ENCODE measurements around the gene DHX57.
"Not testable (repeated sequence)": the region's sequence is repeated elsewhere in the genome, so short reads cannot be mapped to it uniquely, and the experiment has no call there.

DHX57 gene

DNA sequence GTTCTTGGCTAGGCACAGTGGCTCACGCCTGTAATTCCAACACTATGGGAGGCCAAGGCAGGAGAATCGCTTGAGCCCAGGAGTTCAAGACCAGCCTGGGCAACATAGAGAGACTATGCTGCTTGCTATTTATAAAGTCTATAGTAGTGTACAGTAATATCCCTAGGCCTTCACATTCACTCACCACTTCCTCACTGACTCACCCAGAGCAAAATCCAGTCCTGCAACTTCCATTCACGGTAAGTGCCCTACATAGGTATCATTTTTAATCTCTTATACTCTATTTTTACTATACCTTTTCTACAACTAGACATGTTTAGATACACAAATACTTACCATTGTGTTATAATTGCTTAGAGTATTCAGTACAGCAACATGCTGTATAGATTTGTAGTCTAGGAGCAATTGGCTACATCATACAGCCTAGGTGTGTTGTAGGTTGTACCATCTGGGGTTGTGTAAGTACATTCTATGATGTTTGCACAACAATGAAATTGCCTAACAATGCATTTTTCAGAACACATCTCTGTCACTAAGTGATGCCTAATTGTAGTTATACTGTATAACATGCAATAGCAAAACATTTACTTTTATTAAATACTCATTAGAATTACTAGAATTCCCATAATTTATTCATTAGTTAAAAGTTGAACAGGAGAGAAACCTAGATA, 8.8 kb downstream of the DHX57 start:
- DNase-seq (ENCODE audit: low spot score) = no peak

DNA sequence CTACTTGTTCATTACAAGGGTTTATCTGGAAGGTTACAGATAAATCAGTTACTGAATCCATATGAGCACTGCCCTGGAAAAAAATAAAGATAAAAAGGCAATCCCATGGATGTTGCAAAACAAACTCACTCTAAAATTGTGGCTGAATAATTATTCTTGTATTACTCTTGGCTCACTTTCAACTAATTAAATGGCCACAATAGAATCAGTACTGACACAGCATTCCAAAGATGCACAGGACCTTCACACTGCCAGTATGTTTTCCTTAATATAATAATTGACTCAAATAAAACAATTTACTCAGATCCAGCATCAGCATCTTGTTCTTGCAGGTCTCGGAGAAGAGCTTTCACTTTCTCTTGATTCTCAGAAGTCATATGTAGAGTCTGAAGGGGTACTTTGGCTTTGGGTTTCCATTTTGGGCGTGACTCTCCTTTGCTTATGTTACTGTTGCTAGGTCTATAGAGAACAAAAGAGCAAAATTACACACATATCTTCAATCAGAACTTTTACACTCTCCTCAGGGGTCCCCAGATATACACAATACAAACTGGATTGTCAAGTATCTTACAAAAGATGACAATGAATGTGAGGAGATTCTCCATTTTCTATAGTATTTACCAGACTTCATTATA, 12.6 kb downstream of the DHX57 start:
- DNase-seq (ENCODE audit: low spot score) = no peak

DNA sequence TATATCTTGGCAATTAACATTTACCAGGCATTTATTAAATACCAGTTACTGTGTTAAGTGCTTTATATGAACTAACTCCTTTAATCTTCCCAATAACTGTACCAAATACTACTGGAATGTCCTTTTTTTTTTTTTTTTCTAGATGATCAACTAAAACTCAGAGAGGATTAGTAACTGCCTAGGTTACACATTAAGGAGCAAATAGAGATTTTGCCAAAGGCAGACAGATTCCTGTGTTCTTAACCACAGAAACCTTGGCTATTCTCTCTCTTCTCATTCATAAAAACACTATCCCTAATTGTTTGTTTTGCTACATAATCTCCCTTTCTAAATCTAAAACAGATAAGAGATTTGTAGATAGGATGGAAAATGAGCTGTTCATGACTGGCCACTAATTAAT, 13.3 kb downstream of the DHX57 start:
- DNase-seq (ENCODE audit: low spot score) = no peak

DNA sequence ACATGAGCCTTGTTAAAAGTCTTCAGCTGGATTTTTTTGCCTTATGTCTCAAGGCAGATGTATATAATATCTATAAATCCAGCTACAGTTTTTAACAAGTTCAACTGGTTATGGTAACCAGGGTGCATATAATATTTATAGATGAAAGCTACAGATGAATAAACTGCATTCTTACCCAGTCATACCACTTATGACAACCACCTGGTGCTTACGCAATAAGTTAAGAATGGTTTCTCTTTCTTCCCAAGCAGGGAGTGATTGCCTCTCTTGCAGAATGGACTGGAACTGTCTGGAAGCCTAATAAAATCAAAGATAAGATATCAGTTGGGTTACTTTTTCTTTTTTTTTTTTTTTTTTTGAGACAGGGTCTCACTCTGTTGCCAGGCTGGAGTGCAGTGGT, 19.6 kb downstream of the DHX57 start:
- DNase-seq (ENCODE audit: low spot score) = no peak

DNA sequence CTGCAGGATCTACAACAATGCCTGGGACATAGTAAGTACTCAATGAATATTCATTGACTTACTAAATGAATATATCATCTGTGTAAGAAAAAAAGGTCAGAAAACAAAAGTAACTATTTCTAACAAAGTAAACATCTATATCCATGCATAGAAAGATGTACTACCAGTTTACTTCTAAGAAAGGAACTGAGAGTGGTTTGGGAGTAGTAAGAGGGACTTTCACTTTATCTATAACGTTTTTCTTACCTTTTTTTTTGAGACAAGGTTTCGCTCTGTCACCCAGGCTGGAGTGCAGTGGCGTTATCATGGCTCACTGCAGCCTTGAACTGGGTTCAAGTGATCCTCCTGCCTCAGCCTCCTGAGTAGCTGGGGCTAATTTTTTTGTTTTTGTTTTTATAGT, 25.7 kb downstream of the DHX57 start:
- no peak for DNase-seq (ENCODE audit: low spot score)

DNA sequence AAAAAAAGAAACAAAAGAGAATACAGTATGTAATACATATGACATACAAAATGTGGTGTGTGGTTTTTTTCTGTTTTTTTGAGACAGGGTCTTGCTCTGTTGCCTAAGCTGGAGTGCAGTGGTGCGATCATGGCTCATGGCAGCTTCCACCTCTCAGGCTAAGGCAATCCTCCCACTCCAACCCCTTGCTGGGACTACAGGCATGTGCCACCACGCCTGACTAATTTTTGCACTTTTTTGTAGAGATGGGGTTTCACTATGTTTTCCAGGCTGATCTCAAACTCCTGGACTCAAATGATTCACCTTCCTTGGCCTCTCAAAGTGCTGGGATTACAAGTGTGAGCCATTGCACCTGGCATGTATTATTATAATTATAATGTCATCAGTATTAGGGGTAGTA, 38.9 kb downstream of the DHX57 start:
- DNase-seq (ENCODE audit: low spot score) = no peak

DNA sequence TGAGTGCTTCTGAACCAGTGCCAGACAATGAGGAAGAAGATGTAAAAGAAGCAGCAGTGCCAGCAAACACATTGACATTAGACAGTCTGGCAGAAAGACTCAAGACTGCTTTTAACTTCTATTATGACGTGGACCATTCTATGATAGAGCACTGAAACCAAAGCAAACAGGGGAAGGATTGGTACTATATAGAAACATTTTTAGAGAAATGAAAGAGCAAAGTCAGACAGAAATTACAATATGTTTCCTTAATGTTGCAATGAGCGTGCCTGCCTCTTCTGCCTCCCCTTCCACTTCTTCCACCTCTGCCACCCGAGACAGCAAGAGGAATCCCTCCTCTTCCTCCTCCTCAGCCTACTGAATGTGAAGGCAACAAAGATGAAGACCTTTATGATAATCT, 39.7 kb downstream of the DHX57 start:
- DNase-seq (ENCODE audit: low spot score) = no peak

- DNase-seq (ENCODE audit: low spot score) = peak; percentile 14
Observed at GRCh38 chr2:38835015-38835601, 40.6 kb downstream of the DHX57 start.

DNA sequence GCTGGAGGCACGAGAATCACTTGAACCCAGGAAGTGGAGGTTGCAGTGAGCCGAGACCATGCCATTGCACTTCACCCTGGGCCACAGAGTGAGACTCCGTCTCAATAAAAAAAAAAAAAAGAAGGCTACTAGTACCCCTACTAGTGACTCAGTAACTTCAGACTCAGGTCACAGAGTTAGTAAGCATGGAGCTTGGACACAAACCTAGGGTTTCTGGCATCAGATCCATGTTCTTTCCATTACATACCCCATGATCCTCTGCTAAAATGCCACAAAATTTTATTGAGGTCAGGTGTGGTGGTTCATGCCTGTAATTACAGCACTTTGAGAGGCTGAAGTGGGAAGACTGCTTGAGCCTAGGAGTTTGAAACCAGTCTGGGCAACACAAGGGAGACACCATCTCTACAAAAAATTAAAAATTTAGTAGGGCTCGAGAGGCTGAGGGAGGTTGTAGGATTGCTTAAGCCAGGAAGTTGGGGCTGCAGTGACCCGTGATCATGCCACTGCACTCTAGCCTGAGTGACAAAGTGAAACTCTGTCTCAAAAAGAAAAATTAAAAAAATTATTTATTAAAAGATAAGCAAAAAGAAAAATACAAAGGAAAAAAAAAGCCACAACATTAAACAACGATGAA, 45.1 kb downstream of the DHX57 start:
- no peak for DNase-seq (ENCODE audit: low spot score)

DNA sequence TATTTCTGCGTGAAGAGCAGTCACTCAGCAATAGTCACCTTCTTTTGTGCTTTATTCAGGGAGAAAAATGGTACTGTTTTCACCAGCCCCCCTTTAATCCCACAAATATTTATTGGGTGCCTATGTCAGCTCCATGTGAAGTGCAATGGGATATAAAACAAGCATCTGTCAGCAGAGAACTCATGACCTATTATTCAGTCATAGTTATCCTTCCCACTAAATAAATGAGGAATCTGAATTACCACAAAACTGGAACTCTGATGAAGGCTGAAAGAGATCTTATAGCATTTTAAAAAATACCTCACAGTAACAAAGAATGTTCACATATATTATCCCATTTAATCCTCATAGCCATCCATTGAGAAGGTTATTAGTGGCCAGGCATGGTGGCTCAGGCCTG, 45.8 kb downstream of the DHX57 start:
- no peak for DNase-seq (ENCODE audit: low spot score)

DNA sequence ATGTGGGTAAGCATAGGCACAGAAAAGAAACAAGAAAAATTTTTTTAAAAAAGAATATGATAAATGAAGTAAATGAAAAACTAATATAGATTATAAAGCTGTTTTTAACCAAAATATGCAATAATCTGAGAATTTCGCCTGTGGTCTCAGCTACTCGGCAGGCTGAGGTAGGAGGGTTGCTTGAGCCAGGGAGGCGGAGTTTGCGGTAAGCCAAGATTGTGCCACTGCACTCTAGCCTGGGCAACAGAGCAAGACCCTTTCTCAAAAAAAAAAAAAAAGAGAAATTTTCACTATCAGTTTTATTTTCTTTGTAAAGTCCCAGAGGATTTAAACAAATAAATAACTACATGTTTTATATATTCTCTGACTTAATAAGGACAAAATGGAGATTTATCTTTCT, 47.3 kb downstream of the DHX57 start:
- no peak for DNase-seq (ENCODE audit: low spot score)

DNA sequence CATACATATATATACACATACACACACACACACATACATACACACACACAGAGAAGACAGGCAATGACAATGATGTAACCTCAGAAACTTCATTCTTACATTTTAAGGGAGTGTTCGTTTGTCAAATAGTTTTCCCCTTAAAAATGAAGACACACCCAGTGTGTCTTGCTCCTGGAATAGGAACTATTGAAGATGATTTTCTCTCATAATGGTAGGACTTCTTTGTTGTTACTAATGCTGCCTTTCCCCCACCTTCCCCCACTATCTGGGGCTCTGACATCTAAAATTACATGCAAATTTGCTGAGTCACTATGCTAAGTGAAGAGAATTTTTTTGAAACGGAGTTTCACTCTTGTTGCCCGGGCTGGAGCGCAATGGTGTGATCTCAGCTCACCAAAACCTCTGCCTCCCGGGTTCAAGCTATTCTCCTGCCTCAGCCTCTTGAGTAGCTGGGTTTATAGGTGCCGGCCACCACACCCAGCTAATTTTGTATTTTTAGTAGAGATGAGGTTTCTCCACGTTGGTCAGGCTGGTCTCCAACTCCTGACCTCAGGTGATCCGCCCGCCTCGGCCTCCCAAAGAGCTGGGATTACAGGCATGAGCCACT, 48.1 kb downstream of the DHX57 start:
- DNase-seq (ENCODE audit: low spot score) = not testable (repeated sequence)

- DNase-seq (ENCODE audit: low spot score) = no peak
Observed at GRCh38 chr2:38825956-38826355, 49.8 kb downstream of the DHX57 start.

GRCh38 chr2:38824906-38825305, 50.8 kb downstream of the DHX57 start:
- no peak for DNase-seq (ENCODE audit: low spot score)

DNA sequence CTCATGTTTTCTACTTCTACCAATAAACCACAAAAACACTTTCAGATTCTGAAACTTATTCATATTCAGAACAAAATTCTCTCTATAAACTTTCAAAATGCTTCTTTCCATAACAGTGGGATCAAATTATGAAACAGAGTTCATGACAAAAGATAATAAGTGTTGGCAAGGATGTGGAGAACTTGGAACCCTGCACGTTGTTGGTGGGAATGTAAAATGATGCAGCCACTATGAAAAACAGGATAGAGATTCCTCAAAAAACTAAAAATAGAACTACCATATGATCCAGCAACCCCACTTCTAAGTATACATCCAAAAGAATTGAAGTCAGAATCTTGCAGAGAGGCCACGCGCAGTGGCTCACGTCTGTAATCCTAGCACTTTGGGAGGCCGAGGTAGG, 52.3 kb downstream of the DHX57 start:
- no peak for DNase-seq (ENCODE audit: low spot score)

DNA sequence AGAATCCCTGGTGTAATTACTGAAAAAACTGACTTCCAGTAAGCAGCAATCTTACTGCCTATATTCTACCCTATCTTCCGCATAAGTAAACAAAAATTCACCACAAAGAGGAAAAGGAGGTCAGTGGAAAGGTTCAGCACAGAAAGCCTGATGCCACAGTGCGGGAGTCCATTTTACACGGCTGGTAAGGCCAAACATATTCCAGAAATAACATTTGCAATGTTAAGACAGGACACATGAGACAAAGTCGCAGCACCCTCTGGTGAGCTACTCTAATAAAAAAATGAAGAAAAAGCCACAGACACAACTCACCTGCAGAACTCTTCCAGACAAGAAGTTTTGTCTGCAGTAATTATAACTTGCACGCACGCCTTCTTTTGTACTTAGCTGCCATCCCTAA, 57.2 kb downstream of the DHX57 start:
- no peak for DNase-seq (ENCODE audit: low spot score)

GRCh38 chr2:38815936-38816335, 59.8 kb downstream of the DHX57 start:
- no peak for DNase-seq (ENCODE audit: low spot score)

DNA sequence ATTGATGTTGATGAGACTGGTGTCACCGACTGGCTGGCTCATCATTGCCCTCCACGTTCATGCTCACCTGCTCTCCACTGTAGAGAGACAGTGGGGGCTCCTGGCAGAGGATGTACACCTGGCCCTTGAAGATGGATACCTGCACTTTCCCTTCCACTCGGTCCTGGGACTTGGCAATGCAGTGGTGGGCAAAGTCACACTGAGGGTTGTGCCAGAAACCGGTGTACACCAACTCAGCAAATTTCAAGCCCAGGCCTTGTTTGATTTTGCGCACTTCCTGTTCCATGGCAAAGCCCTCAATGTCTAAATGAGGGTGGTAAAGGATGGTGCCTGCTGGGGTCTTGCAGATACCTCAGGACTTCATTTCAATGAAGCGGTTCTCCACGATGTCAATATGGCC, 65.2 kb downstream of the DHX57 start:
- no peak for DNase-seq (ENCODE audit: low spot score)

GRCh38 chr2:38808677-38809076, 67.1 kb downstream of the DHX57 start:
- no peak for DNase-seq (ENCODE audit: low spot score)

DNA sequence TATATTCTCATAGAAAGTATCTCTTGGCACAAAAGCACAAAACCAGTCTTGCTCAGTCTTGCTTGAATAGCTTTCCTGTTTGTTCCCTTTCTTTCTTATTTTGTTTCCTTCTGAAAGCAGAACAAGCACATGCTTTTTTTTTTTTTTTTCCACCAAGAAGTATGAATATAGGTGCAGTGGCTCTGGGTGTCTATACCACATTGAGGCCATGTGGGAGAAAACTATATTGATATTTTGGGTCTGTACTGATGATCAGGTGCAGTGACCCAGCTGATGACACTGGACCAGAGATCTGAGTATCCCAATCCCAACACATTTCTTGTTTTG, 69.0 kb downstream of the DHX57 start:
- DNase-seq (ENCODE audit: low spot score) = no peak

- DNase-seq (ENCODE audit: low spot score) = no peak
Observed at GRCh38 chr2:38806015-38806732, 69.6 kb downstream of the DHX57 start.

DNA sequence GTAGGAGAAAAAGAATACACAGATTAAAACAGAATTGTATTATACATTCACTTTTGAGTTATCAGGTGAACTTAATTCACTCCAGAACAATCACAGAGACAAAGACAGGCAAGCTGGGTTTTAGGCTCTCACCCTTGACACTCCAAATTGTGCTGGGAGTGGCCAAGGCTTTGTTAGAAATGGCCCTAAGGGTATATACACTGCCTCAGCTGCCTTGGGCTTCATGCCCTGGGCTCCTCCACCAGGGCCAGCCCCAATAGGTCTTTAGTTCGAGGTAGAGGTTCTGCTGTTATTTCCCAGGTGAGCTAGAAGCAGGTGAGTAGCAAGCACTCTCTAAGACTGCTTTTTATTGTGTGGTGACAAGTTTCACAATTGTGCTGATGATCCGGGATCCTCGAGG, 77.8 kb downstream of the DHX57 start:
- no peak for DNase-seq (ENCODE audit: low spot score)

All from SK-N-DZ (cell line).